Transverse colon (tissue), 4 donors: Measurements from ENCODE around the gene CCDC34. TPM values are rescaled to one million over a fixed set of nuclear protein-coding genes. Genes with fewer than 3 reads are reported as not detected.

Source experiments
- DNase-seq: peaks from one replicate; pipeline ENCODE4 v3.0.0-alpha.2; 2019
- H3K27ac ChIP-seq, 4 donors: fragments of 200-600 bp; sonication (generic); 2 replicates each; pipeline ENCODE4 v1.5.1; 2016 to 2018; ENCODE audit warnings: inconsistent platforms in 4 of 4
- H3K27me3 ChIP-seq: fragments of 200-600 bp; sonication (generic); 2 replicates; pipeline ENCODE4 v1.5.1; 2017; ENCODE audit warnings: inconsistent platforms
- H3K36me3 ChIP-seq, 4 donors: fragments of 200-600 bp; sonication (generic); 2 replicates each; pipeline ENCODE4 v1.5.1; 2017 to 2019; ENCODE audit warnings: inconsistent platforms in 4 of 4
- H3K4me1 ChIP-seq, 4 donors: fragments of 200-600 bp; sonication (generic); 2 replicates each; pipeline ENCODE4 v1.5.1; 2017 to 2020; ENCODE audit warnings: inconsistent platforms in 4 of 4
- H3K4me3 ChIP-seq, 4 donors: fragments of 200-600 bp; sonication (generic); 1 replicate in 1 of 4; 2 replicates in 3 of 4; pipeline versions ENCODE4 v1.5.1 to v1.6.1; 2017 to 2019; ENCODE audit warnings: inconsistent platforms in 4 of 4
- H3K9me3 ChIP-seq, 2 donors: fragments of 200-600 bp; sonication (generic); 2 replicates each; pipeline ENCODE4 v1.5.1; 2017 to 2019; ENCODE audit warnings: inconsistent platforms in 2 of 2
- EP300 ChIP-seq: sonication (generic); formaldehyde crosslinking; IDR thresholded peaks from one replicate; pipeline ENCODE4 v1.6.1; 2017; ENCODE audit warnings: antibody characterized with exemption, low read depth
- POLR2A ChIP-seq: fragments of 450-650 bp; IDR thresholded peaks from one replicate; pipeline ENCODE4 v1.6.1; 2016; ENCODE audit warnings: antibody characterized with exemption, mild to moderate bottlenecking, moderate library complexity
- POLR2AphosphoS5 ChIP-seq, 3 donors: sonication (generic); formaldehyde crosslinking; IDR thresholded peaks; one replicate each; pipeline ENCODE4 v1.6.1; 2016; ENCODE audit warnings: antibody characterized with exemption in 3 of 3
- WGBS, 2 donors: methylation state at CpG; one replicate each; pipeline ENCODE4 v1.1.5; 2018; ENCODE audit warnings: low coverage in 1 of 2; 5-methylcytosine and 5-hydroxymethylcytosine counted together
- in situ Hi-C, 4 donors: fragments of 200-750 bp; cut with MboI; loops; one replicate each; pipeline versions ENCODE4 v1.15.0 to v1.15.1; 2017; ENCODE audit warnings: low sequenced_read_pairs in 3 of 4, low pct_ligation_motif_present in 1 of 4, low pct_unique_long_range_greater_than_20kb in 1 of 4
- intact Hi-C: fragments of 100-400 bp; cut with DNase I; formaldehyde crosslinking; loops from one replicate; pipeline ENCODE4 v1.15.1; 2023; ENCODE audit warnings: low total_unique reads
- total RNA-seq, 4 donors: library from RNA; depleted of rRNA; stranded (reverse); fragments of >200 nt; gene quantifications; one replicate each; pipeline ENCODE4 v1.1.0, GENCODE V29; 2016
- TF ChIP-seq, protein P1 (sequence below), 5 experiments: fragments of 200-600 bp in 3 of 5; fragments of 450-650 bp in 2 of 5; sonication (generic) in 3 of 5; IDR thresholded peaks; 1 replicate in 2 of 5; 2 replicates in 3 of 5; pipeline ENCODE4 v1.5.1; 2016 to 2017; ENCODE audit warnings: antibody characterized with exemption in 5 of 5, inconsistent platforms in 3 of 5, mild to moderate bottlenecking in 2 of 5, moderate library complexity in 1 of 5

The CCDC34 gene
- total RNA-seq, 4 donors from 2014 or later, result 0.40 to 6.8 (median 5.6) TPM; not detected in 1

DNA sequence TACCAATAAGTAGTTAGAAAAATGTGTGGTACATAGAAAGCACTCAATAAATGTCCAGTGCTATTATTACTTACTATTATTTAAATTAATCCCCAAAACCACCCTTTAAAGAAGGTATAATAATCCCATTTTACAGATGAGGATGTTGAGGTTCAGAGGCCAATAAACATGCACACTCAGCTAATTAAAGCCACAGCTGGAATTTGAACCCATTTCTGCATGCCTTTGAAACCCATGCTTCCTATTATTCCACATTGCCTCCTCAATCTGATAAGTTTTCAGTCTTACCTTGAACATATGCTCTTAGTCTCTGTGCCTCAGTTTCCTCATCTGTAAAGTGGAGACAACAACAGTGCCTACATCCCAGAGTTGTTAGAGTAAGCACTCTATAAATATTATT lies 52.8 kb downstream of the CCDC34 start:
- no peak overlapping the region for H3K27ac ChIP-seq
- TF ChIP-seq, protein P1, sequence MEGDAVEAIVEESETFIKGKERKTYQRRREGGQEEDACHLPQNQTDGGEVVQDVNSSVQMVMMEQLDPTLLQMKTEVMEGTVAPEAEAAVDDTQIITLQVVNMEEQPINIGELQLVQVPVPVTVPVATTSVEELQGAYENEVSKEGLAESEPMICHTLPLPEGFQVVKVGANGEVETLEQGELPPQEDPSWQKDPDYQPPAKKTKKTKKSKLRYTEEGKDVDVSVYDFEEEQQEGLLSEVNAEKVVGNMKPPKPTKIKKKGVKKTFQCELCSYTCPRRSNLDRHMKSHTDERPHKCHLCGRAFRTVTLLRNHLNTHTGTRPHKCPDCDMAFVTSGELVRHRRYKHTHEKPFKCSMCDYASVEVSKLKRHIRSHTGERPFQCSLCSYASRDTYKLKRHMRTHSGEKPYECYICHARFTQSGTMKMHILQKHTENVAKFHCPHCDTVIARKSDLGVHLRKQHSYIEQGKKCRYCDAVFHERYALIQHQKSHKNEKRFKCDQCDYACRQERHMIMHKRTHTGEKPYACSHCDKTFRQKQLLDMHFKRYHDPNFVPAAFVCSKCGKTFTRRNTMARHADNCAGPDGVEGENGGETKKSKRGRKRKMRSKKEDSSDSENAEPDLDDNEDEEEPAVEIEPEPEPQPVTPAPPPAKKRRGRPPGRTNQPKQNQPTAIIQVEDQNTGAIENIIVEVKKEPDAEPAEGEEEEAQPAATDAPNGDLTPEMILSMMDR (IDR thresholded peaks at IDR 0.05), result no peak
- no peak for TF ChIP-seq POLR2AphosphoS5 (IDR thresholded peaks at IDR 0.05)
- no peak for TF ChIP-seq EP300
- TF ChIP-seq POLR2A, result no peak
- H3K9me3 ChIP-seq, result no peaks in the 10 kb centered on the region
- in situ Hi-C loops, result no loop called here
- intact Hi-C loops, result no loop called here
- no peak overlapping the region for H3K4me3 ChIP-seq
- H3K4me1 ChIP-seq, result no peaks in the 10 kb centered on the region
- H3K36me3 ChIP-seq, result no peaks in the 10 kb centered on the region
- no peaks in the 10 kb centered on the region for H3K27me3 ChIP-seq
- no peak for DNase-seq

DNA sequence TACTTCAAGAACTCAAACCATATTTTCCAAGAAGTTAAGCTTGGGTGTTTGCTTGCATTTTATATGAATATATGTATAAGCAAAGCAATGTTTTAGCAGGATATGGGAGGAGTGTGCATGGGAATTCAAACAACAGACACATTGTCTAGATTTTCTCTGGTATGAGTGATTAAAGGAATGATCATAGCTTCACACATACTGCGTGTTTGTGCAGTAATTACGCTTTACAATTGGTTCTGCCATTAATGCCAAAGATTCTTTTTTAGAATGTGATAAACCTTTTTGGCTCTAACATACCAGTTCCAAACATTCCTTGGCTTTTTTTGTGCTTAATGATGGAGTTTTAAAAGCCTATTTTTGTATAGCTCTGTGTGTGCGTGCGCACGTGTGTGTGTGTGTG lies 54.0 kb downstream of the CCDC34 start:
- intact Hi-C loops, result no loop called here
- no peak for TF ChIP-seq EP300
- no peak for TF ChIP-seq POLR2A
- TF ChIP-seq, protein P1 (IDR thresholded peaks at IDR 0.05), result no peak
- TF ChIP-seq POLR2AphosphoS5 (IDR thresholded peaks at IDR 0.05), result no peak
- H3K4me3 ChIP-seq, result no peak overlapping the region
- no peaks in the 10 kb centered on the region for H3K4me1 ChIP-seq
- no peak overlapping the region for H3K27ac ChIP-seq
- no peaks in the 10 kb centered on the region for H3K27me3 ChIP-seq
- no peaks in the 10 kb centered on the region for H3K9me3 ChIP-seq
- H3K36me3 ChIP-seq, result no peaks in the 10 kb centered on the region
- in situ Hi-C loops, result loop anchor here in 1 of 4 donors (10.0 kb wide), 1 partner anchor 124 kb away; no protein-coding TSS in a partner anchor
- WGBS, 2 donors, result 67 to 85% methylated on average over 3 to 5 of the region's 5 CpGs
- DNase-seq, result no peak

DNA sequence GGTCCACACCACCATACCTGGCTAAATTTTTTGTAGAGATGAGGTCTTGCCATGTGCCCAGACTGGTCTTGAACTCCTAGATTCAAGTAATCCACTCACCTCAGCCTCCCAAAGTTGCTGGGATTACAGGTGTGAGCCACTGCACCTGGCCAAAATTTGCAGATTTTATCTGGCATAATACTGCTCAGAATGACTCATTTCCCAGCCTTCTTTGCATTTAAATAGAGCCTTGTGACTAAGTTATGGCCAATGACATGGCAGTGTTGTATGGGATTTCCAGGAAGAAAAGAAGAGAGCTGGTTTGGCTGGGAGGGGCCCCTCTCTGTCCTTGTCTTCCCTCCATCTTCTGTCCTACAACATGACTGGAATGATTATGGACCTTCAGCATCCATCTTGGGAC lies 55.8 kb downstream of the CCDC34 start:
- in situ Hi-C loops, result loop anchor here in 1 of 4 donors (10.0 kb wide), 1 partner anchor 122 kb away; no protein-coding TSS in a partner anchor
- no peak for DNase-seq

DNA sequence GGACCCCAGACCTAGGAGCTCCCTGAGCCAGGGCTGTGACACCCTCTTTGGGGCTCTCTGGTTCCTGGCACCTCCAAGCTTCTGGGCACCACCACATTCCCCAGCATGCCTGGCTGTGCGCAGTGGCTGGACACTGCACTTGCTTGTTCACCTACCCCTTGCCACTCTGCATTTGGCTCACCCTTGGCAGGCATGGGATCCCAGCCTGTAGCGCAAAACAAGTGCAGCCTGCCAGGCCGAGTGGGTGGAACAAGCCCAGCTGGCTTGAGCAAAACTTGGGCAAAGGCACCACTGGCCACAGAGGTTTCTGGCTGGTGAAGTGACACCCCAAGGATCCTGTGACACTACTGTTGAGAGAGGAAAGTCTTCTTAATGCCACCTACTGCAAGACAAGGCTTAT lies 57.3 kb downstream of the CCDC34 start:
- DNase-seq, result no peak
- Histone ChIP-seq H3K9me3 (no peaks in the 10 kb centered on the region), H3K4me1 (no peaks in the 10 kb centered on the region), H3K27me3 (no peaks in the 10 kb centered on the region), H3K36me3 (no peaks in the 10 kb centered on the region), H3K27ac (no peak overlapping the region), H3K4me3 (no peak overlapping the region)
- in situ Hi-C loops, result loop anchor here in 1 of 4 donors (10.0 kb wide), 1 partner anchor 121 kb away; no protein-coding TSS in a partner anchor
- no peak for TF ChIP-seq POLR2A
- TF ChIP-seq, protein P1 (IDR thresholded peaks at IDR 0.05), result no peak
- no peak for TF ChIP-seq POLR2AphosphoS5 (IDR thresholded peaks at IDR 0.05)
- TF ChIP-seq EP300, result no peak
- intact Hi-C loops, result no loop called here
- WGBS, 2 donors, result 94% methylated on average over 3 of the region's 3 CpGs; no CpG with 5 or more reads in 1 of the 2 donors

More for the DNA sequence above, 55.8 kb downstream of the CCDC34 start:
- H3K27me3 ChIP-seq, result no peaks in the 10 kb centered on the region
- no peaks in the 10 kb centered on the region for H3K4me1 ChIP-seq
- intact Hi-C loops, result no loop called here
- H3K9me3 ChIP-seq, result no peaks in the 10 kb centered on the region
- no peak overlapping the region for H3K27ac ChIP-seq
- no peak for TF ChIP-seq POLR2A
- no peak for TF ChIP-seq EP300
- TF ChIP-seq POLR2AphosphoS5 (IDR thresholded peaks at IDR 0.05), result no peak
- TF ChIP-seq, protein P1 (IDR thresholded peaks at IDR 0.05), result no peak
- no peak overlapping the region for H3K4me3 ChIP-seq
- no peaks in the 10 kb centered on the region for H3K36me3 ChIP-seq
